Uterus (tissue), 4 donors: ENCODE measurements around the gene SFXN1. TPM values are rescaled to one million over a fixed set of nuclear protein-coding genes. Genes with fewer than 3 reads are reported as not detected.
"Not testable (repeated sequence)": the region's sequence is repeated elsewhere in the genome, so short reads cannot be mapped to it uniquely, and the experiment has no call there.

Experiments used
- DNase-seq, 2 donors: peaks; one replicate each; pipeline ENCODE4 v3.0.0-alpha.2; 2019 to 2020
- H3K27ac ChIP-seq, 2 donors: fragments of 200-600 bp; sonication (generic); 1 replicate in 1 of 2; 2 replicates in 1 of 2; pipeline ENCODE4 v1.5.1; 2016 to 2018
- H3K27me3 ChIP-seq, 2 donors: fragments of 200-600 bp; sonication (generic); one replicate each; pipeline ENCODE4 v1.5.1; 2018 to 2019; ENCODE audit warnings: control low read depth in 1 of 2
- H3K36me3 ChIP-seq, 2 donors: fragments of 200-600 bp; sonication (generic); one replicate each; pipeline ENCODE4 v1.5.1; 2019; ENCODE audit warnings: control low read depth in 1 of 2
- H3K4me1 ChIP-seq, 2 donors: fragments of 200-600 bp; sonication (generic); one replicate each; pipeline ENCODE4 v1.5.1; 2018 to 2019; ENCODE audit warnings: control low read depth in 1 of 2
- H3K4me3 ChIP-seq, 2 donors: fragments of 200-600 bp; sonication (generic); 1 replicate in 1 of 2; 2 replicates in 1 of 2; pipeline ENCODE4 v1.5.1; 2018 to 2019; ENCODE audit warnings: mild to moderate bottlenecking in 1 of 2
- H3K9me3 ChIP-seq, 2 donors: fragments of 200-600 bp; sonication (generic); one replicate each; pipeline ENCODE4 v1.5.1; 2019; ENCODE audit warnings: control low read depth in 1 of 2
- POLR2A ChIP-seq, 2 donors: fragments of 450-650 bp; IDR thresholded peaks; one replicate each; pipeline ENCODE4 v1.6.1; 2016; ENCODE audit warnings: antibody characterized with exemption in 2 of 2, mild to moderate bottlenecking in 1 of 2, moderate library complexity in 1 of 2
- intact Hi-C: fragments of 100-400 bp; cut with DNase I; formaldehyde crosslinking; loops from one replicate; pipeline ENCODE4 v1.15.1; 2023; ENCODE audit warnings: low total_unique reads
- total RNA-seq, 4 donors: library from RNA; depleted of rRNA in 3 of 4; stranded (reverse); fragments of >200 nt in 3 of 4; gene quantifications; one replicate each; pipeline versions ENCODE4 v1.1.0 to v1.2.4, GENCODE V29; 2014 to 2023
- TF ChIP-seq, protein P1 (sequence below), 4 experiments: fragments of 200-600 bp in 2 of 4; fragments of 450-650 bp in 2 of 4; sonication (generic) in 2 of 4; IDR thresholded peaks; one replicate each; pipeline ENCODE4 v1.5.1; 2016 to 2019; ENCODE audit warnings: antibody characterized with exemption in 4 of 4, mild to moderate bottlenecking in 2 of 4, moderate library complexity in 1 of 4
- donor health status: DM: yes; HTN: yes; CAD: no.

SFXN1 gene
- total RNA-seq, 4 donors from 2014 or later: 4.9 to 63.5 (median 42.3) TPM

DNA sequence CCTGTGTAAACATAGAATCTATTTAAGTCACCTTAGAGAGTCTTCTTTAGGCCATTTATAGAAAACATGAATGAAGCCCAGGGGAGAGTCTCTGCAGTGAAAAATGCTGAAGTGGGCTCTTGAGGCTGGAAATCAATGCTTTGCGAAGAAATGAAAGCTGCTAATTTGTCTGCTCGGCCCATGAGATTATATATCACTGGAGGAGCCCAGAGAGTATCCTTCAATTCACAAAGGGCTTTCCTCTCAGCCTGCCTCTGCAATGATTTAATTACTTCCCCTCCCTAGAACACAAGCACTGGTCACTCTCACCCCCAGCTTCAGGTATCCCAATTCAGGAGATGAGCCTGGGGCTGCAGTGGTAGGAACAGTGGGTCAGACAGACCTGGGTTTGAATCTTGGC, 26.2 kb upstream of the SFXN1 start:
- no peaks in the 10 kb centered on the region for H3K27me3 ChIP-seq
- no peaks in the 10 kb centered on the region for H3K9me3 ChIP-seq
- no peaks in the 10 kb centered on the region for H3K4me1 ChIP-seq
- DNase-seq: no peak
- H3K27ac ChIP-seq: no peak overlapping the region
- H3K36me3 ChIP-seq: no peaks in the 10 kb centered on the region
- TF ChIP-seq, protein P1, sequence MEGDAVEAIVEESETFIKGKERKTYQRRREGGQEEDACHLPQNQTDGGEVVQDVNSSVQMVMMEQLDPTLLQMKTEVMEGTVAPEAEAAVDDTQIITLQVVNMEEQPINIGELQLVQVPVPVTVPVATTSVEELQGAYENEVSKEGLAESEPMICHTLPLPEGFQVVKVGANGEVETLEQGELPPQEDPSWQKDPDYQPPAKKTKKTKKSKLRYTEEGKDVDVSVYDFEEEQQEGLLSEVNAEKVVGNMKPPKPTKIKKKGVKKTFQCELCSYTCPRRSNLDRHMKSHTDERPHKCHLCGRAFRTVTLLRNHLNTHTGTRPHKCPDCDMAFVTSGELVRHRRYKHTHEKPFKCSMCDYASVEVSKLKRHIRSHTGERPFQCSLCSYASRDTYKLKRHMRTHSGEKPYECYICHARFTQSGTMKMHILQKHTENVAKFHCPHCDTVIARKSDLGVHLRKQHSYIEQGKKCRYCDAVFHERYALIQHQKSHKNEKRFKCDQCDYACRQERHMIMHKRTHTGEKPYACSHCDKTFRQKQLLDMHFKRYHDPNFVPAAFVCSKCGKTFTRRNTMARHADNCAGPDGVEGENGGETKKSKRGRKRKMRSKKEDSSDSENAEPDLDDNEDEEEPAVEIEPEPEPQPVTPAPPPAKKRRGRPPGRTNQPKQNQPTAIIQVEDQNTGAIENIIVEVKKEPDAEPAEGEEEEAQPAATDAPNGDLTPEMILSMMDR (IDR thresholded peaks at IDR 0.05): no peak
- TF ChIP-seq POLR2A (IDR thresholded peaks at IDR 0.05): no peak
- H3K4me3 ChIP-seq: no peak overlapping the region
- intact Hi-C loops: no loop called here

DNA sequence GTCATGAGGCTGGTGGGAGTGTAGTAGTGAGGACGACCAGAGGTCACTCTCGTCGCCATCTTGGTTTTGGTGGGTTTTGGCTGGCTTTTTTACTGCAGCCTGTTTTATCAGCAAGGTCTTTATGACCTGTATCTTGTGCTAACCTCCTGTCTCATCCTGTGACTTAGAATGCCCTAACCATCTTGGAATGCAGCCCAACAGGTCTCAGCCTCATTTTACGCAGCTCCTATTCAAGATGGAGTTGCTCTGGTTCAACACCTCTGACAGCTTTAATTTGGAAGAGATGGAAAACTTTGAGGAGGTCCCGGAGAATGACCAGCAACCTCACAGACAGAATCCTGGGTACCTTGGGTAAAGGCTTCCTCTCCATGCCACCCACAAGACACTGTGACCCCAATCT, 24.0 kb upstream of the SFXN1 start:
- H3K4me1 ChIP-seq, H3K4me3 ChIP-seq, intact Hi-C loops, H3K36me3 ChIP-seq, H3K27ac ChIP-seq, H3K27me3 ChIP-seq, DNase-seq, H3K9me3 ChIP-seq: not testable (repeated sequence)

DNA sequence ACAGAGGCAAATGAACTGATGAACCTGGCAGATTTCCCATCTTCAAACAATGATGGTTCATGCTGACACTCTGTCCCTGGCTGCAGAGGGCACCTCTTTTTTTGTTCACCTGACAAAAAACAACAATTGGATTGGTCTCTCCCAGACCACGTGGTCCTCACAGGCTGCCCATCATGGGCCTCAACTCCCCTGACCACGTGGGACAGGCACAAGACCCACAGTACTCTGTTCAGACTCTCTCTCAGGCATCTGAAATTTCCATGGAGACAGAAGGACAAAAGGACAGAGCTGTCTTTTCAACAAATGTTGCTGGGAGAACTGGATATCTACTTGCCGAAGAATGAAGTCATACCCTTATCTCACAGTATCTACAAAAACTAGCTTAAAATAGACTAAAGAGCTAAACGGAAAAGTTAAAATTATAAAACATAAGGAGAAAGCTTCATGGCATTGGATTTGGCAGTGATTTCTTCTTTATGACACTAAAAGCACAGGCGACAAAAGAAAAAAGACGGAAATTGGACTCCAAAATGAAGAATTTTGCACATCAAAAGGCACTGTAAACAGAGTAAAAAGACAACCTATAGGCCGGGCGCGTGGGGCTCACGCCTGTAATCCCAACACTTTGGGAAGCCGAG, 22.1 kb upstream of the SFXN1 start:
- Histone ChIP-seq H3K27me3 (no peaks in the 10 kb centered on the region), H3K27ac (no peak overlapping the region), H3K4me3 (no peak overlapping the region), H3K4me1 (no peaks in the 10 kb centered on the region), H3K36me3 (no peaks in the 10 kb centered on the region), H3K9me3 (no peaks in the 10 kb centered on the region)
- TF ChIP-seq POLR2A (IDR thresholded peaks at IDR 0.05): no peak
- TF ChIP-seq, protein P1 (IDR thresholded peaks at IDR 0.05): no peak
- no peak for DNase-seq
- intact Hi-C loops: no loop called here

- Histone ChIP-seq H3K36me3 (no peaks in the 10 kb centered on the region), H3K27ac (no peak overlapping the region), H3K27me3 (no peaks in the 10 kb centered on the region), H3K4me1 (no peaks in the 10 kb centered on the region), H3K9me3 (no peaks in the 10 kb centered on the region), H3K4me3 (no peak overlapping the region)
- TF ChIP-seq POLR2A (IDR thresholded peaks at IDR 0.05): no peak
- TF ChIP-seq, protein P1 (IDR thresholded peaks at IDR 0.05): no peak
- intact Hi-C loops: no loop called here
- DNase-seq: no peak
Observed at GRCh38 chr5:175457466-175457865, 20.9 kb upstream of the SFXN1 start.

DNA sequence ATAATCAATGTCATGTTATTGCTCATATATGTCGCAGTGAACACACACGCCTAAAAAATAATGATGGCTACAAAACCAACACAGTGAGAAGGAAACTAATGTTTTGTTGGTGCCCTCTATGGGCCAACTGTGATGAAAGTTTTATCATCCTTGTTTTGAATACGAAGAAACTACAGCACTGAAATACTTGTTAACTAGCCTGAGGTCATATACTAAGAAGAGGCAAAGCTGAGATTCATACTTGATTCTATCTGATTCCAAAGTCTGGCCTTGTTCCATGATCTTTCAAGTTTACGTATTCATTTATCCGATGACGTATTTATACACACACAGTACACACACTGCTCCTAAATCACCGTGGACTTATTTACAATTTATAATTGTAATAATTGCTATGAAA, 18.2 kb upstream of the SFXN1 start:
- H3K9me3 ChIP-seq: no peaks in the 10 kb centered on the region
- no peak overlapping the region for H3K4me3 ChIP-seq
- no peak overlapping the region for H3K27ac ChIP-seq
- DNase-seq: no peak
- TF ChIP-seq POLR2A (IDR thresholded peaks at IDR 0.05): no peak
- TF ChIP-seq, protein P1 (IDR thresholded peaks at IDR 0.05): no peak
- intact Hi-C loops: no loop called here
- no peaks in the 10 kb centered on the region for H3K4me1 ChIP-seq
- H3K36me3 ChIP-seq: no peaks in the 10 kb centered on the region
- H3K27me3 ChIP-seq: no peaks in the 10 kb centered on the region

- H3K36me3 ChIP-seq: no peaks in the 10 kb centered on the region
- no peaks in the 10 kb centered on the region for H3K9me3 ChIP-seq
- DNase-seq: no peak
- no peak overlapping the region for H3K27ac ChIP-seq
- no peak overlapping the region for H3K4me3 ChIP-seq
- no peak for TF ChIP-seq POLR2A (IDR thresholded peaks at IDR 0.05)
- TF ChIP-seq, protein P1 (IDR thresholded peaks at IDR 0.05): no peak
- no peaks in the 10 kb centered on the region for H3K4me1 ChIP-seq
- H3K27me3 ChIP-seq: no peaks in the 10 kb centered on the region
- intact Hi-C loops: no loop called here
Observed at GRCh38 chr5:175460552-175460951, 17.8 kb upstream of the SFXN1 start.
